Stimulated activated naive CD4-positive, alpha-beta T cell treated with Interleukin-2 at 50 U/mL for 16 hours (primary cell): ENCODE measurements around the gene SELENBP1.
"Not testable (repeated sequence)": the region's sequence is repeated elsewhere in the genome, so short reads cannot be mapped to it uniquely, and the experiment has no call there.

Experiments
- DNase-seq: peaks from one replicate; lab custom pipeline; 2025; lab: John Stamatoyannopoulos, UW

The SELENBP1 gene

GRCh38 chr1:151377150-151377884 lies 4.8 kb upstream of the SELENBP1 start:
- no peak for DNase-seq

DNA sequence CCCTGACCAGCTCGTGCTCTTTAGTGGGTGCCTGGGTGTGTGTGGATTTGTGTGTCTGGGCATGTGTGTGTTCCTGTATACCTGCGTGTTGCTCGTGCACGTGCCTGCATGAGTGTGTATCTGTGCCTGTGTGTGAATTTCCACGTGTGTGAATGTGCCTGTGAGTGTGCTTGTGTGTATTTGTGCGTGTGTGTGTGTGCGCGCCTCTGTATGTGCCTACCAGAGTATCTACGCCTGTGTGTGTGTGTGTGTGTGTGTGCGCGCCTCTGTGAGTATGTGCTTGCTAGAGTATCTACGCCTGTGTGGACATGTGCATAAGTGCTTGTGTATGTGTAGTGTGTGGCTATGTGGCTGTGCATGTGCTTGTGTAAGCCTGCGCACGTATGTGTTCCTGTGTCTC lies 691 bp upstream of the SELENBP1 start:
- no peak for DNase-seq

DNA sequence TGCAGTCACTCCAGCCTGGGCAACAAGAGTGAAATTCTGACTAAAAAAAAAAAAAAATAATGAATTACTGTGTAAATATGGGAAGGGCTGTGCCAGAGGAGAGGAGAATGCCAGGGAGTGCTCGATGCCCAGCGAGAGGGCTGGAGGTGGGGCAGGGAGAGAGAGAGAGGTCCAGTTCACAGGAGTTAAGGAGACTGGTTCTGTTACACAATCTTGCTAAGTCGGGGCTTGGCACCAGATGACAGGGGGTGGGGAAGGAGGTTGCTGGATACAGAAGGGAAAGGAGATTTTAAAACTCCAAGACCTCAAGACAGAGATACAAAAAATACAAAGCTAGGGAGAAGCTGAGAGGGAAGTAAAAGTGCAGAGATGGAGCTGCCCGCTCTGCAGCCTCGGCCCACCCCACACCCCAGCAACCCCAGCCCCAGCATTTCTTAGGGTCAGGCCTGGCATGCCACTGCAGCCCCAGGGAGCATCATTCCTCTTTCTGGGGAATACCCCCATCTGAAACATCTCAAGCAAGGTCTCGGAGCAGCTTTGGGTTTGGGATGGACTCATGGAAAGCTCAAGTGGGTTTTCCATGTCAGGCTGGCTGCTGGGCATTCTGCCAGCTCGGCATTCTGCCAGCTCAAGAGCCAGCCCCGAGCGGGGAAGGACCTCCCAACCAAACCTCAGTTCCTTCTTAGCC lies 991 bp downstream of the SELENBP1 start:
- no peak for DNase-seq

DNA sequence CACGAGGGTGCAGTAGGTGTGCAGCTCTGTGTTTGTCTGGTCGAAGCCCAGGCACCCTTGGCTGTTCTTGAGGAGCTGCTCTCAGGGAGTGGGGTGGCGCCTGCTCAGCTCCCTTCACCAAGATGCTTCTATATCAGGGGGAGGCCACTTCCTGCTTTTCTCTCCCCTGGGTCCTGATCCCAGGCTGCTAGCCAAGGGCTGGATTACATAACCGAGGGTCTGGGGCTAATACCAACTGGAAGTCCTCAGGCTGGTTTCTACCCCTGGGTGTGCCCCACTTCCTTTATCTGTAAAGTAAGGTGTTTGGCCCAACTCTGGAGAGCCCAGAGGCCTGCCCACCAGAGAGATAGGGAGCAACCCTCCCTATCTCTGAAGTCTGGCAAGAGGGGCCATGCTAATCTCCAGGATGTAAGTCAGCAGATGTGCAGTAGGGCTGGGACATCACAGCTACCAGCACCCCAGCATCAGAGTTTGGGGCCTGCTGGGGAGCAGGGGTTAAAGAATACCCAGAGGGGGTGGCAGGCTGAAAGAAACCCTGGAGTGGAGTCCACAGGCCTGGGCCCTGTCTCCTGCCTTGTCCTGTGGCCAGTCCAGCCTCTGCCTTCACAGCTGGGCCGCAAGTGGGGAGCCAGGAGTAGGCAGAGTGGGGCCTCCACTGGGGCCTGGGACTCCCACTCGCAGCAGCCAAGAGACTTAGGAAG lies 2.1 kb downstream of the SELENBP1 start:
- no peak for DNase-seq

DNA sequence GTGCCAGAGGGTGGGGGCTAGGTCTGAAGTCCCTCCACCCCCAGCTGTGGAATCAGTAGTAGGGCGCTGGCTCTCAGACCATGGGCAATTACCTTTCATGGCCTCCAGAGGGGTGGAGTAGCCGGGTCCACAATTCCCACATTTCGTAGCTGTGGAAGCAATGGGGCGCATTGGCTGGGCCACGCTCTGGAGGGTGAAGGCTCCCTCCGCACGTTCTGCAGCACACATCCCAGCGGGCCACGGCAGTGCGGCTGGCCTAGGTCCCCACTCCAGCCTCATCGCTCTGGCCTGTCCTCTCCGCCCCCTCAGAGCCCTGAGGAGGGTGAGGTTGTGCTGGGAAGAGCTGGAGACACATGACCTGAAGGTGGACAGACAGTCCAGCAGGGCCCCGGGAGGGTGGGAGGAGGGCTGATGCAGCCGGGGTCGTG lies 2.9 kb downstream of the SELENBP1 start:
- DNase-seq, result no peak

- DNase-seq, result no peak
Observed at GRCh38 chr1:151369302-151369610, 3.2 kb downstream of the SELENBP1 start.

DNA sequence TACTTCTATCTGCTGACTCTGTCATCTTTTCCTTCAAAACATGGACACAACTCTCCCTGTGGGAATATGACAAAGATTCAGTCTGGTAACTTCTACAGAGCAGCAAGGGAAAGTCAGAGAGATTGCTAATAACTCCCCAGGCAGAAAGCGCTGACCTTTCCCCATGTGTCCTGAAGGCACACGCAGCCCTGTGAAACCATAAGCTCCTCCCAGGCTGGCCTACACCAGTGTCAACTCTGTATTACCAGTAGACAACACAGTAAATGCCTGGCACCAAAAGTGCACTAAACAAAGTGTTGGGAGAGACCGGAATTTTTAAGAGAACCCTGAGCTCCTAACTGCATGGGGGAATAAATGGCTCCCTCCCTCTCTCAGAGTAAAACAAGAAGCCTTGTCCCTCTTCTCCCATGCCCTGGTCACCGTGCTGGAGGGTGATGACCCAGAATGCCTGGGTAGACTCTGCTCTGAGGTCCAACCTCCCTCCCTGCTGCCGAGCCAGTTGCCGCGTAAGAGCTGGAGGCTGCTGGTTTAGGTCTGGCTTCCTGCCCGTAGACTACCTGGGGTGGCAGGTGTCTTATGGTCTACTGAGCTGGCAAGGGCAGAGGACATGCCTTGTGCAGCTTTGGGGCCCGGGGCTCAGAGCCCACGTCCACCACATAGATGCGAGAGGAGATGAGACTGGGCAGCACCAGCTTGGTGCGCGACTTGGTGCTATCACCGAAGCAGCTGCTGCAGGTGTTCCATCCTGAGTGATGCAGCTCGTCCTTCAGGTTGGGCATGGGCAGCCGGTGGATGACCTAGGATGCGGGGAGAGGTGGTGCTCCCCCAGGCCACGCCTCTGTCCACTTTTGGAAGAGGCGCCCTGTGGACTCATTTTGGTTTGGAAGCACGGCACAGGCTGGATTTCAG lies 3.9 kb downstream of the SELENBP1 start:
- no peak for DNase-seq

DNA sequence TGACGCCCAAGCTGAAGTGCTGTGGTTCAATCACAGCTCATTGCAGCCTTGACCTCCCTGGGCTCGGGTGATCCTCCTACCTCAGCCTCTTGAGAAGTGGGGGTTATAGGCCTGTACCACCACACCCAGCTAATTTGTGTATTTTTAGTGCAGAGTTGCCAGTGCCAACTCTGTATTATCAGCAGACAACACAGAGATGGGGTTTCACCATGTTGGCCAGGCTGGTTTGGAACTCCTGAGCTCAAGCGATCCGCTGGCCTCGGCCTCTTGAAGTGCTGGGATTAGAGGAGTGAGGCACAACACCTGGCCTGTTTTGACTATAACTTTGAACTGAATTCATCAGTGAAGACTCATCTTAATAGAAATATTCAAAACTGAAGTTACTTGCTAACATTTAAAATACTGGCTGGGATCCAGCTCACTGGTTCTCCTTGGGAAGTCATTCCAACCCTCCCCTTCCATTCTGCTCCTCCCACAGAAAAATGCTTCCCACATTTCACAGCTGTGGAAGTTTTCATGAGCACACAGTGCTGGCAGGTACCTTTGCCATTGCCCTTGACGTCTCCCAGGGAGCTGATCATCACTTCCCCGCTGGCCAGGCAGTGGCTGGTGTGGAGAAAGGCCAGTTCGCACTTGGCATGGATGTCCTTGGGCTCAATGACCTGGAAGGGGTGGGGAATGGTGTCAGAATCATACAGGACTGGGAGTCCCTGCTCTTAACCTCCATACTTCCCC lies 4.7 kb downstream of the SELENBP1 start:
- DNase-seq, result no peak

DNA sequence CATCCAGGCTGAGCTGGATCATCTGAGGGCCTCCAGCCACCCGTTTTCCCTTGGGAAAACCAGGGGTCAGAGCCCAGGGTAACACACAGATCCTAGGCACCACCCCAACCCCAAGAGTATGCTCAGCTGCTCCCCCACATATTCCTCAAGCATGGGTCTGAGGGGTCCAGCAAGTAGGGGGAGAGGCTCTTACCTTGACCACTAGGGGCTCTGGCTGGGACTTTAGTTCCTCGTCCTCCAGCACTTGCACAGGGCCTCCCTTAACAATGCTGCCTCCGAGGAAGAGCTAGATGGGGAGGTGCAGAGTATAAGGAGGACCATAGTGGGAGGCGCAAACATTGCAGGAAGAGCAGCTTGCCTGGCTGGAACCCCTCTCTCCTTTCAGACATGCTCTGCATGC lies 7.5 kb downstream of the SELENBP1 start:
- DNase-seq, result no peak

- DNase-seq, result no peak
Observed at GRCh38 chr1:151362308-151363155, 10.0 kb downstream of the SELENBP1 start.

DNA sequence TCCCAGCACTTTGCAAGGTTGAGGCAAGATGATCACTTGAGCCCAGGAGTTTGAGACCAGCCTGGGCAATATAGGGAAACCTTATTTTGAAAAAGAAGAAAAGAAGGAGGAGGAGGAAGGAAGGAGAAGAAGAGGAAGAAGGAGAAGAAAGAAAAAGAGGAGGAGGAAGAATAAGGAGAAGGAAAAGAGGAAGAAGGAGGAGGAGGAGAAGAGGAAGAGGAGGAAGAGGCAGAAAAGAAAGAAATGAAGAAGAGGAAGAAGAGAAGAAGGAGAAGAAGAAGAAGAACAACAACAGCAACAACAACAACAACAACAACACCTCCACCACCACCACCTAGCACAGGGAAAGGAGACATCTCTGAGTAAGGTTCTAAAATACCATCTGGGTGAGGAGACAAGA lies 10.6 kb downstream of the SELENBP1 start:
- DNase-seq, result no peak

DNA sequence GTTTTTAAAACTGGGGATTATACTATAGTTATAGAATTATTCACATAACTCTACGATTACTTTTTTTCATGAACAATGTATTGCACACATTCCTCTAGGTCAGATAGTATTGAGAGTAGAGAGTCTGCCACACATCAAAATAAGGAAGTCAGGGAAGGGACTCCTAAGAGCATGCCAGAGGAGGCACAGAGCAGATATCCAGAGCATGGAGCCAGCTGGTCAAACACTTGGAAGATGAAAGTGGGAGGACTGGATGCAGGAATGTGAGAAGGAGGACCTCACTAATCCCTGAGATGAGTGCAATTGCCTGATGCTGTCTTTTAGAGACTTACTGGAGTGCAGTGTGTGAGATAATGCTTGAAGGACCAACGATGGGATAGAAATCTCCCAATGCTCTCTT lies 15.8 kb downstream of the SELENBP1 start:
- DNase-seq, result no peak

DNA sequence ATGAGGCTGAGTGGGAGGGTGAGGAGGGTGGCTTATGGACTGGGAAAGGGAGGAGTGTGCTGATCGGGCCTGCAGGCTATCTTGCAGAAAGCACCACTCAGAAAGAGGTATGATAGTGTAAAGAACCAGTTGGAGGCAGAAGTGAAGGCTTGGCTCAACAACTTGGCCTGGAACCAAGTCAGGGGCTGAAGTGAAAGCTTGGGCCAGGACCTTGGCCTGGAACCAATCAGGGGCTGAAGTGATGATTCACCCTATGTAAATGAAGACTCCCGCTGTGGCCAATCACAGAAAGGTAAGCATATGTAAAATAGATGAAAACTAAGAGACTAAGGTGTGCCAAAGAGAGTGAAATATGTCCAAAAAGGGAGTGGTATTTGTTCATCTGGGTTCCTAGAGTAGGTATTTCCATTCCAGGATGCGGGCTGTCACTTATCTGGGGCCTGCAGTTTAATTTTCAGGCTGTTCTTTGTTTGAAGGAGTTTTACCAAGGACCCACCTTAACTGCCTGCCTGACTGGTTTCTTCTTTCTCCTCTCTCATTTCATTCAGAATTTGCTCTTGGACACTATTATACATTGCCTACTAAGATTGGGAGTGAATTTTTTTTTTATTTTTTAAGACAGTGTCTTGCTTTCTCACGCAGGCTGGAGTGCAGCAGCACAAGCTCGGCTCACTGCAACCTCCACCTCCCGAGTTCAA lies 20.3 kb downstream of the SELENBP1 start:
- no peak for DNase-seq

DNA sequence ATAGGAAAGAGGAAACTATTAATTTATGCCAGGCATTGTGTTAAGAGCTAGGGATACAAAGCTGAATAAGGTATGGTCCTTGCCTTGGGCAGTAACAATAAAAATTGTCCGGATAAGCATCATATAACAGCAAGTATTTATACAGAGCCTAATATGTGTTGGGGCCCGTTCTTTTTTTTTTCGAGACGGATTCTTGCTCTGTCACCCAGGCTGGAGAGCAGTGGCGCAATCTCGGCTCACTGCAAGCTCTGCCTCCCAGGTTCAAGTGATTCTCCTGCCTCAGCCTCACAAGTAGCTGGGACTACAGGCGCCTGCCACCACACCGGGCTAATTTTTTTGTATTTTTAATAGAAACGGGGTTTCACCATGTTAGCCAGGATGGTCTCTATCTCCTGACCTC lies 22.2 kb downstream of the SELENBP1 start:
- DNase-seq, result not testable (repeated sequence)

DNA sequence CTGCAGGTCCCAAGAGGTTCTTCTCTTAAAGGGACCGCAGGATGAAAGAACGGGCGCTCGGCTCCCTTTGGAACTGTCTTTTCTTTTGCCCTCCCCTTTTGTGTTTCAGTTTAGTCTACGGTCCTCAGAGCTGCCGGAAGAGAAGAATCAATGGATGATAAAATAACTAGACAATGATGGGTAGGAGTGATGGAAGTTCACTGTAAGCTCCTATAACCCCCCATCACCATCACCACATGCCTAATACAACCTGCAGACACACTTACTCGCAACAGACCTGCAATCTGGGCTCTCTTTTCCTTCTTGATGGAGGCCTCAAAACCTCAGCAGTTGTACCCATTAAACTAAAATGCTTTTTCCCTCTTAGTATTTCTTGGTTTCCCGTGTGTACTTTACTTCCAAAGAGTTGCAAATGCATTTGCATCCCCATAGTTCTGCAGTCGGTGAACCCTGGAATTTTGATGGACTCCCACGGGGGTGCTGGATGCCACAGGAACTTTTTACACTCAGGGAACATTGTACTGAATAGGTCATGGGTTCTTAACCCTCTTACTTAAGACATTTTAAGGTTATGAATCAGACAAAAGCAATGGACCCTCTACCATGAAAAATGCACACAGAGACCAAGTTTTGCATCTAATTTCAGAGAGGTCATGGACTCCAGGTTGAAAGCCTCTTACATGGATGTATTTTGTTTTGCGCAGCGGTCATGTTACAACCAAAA lies 24.8 kb downstream of the SELENBP1 start:
- DNase-seq, result no peak

- peak; percentile 94 for DNase-seq
Observed at GRCh38 chr1:151346769-151347522, 25.6 kb downstream of the SELENBP1 start, which contains the start of gene RFX5. TSS of gene RFX5 (minus strand) at chr1:151347252. CDS start at chr1:151346320, 932 bp downstream.

DNA sequence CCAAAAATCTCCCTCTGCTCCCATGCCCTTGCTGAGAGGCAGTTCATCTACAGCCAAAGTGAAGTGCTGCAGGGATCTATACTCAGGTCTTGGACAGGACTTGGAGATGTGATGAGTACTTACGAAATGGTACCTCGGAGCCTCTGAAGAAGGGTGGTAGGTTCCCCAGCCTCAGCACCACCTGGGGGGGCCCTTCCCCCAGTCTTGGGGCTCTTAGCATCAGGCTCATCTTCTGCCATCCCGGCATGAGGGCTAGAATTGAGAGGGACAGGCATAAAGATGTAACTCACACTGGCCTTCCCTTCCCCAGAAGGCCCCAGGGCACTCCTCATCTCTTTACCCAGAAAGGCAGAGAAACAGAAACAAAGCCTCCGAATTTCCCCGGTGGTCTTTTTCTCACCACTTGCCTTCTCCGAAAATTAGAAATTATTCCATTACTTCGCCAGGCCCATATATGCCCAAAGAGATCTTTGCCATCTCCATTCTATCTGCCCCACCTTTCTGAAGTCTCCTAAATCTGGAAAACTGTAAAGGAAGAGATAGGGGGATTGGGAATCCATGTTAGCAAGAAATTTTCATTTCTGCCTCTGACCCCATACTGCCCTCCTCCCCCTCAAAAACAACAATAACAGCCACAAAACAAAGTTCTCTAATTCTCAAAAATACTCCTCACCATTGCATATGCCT lies 26.3 kb downstream of the SELENBP1 start:
- no peak for DNase-seq

DNA sequence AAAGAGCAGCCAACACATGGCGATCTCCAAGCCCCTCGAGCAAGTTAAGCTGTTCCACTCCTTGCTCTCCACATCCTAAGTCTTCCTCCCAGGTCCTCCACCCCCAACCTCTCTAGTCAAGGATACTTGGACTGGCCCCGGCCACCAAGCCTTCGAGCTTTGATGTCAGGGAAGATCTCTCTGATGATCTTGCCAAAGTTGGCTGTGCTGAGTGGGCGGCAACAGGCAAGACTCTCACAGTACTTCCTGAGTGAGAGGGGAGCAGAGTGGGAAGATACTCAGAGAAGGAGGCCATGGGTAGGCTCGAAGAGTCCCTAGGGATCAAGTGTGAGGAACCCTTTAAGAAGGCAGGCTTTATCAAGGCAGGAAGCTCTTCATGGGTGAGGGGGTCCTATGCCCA lies 28.2 kb downstream of the SELENBP1 start:
- no peak for DNase-seq
